NCI-H2107 (cell line): ENCODE measurements around the gene AP5Z1.
"Not testable (repeated sequence)": the region's sequence is repeated elsewhere in the genome, so short reads cannot be mapped to it uniquely, and the experiment has no call there.

Source experiments
- DNase-seq: peaks from one replicate; lab custom pipeline; 2025; lab: John Stamatoyannopoulos, UW

The AP5Z1 gene

GRCh38 chr7:4788627-4789189 lies 13.3 kb downstream of the AP5Z1 start:
- DNase-seq = no peak

GRCh38 chr7:4789194-4790077 lies 14.0 kb downstream of the AP5Z1 start:
- no peak for DNase-seq

- DNase-seq = no peak
These were observed 14.6 kb downstream of the AP5Z1 start for GRCh38 chr7:4790078-4790465.

- no peak for DNase-seq
These were observed 15.1 kb downstream of the AP5Z1 start for GRCh38 chr7:4790516-4790991.

GRCh38 chr7:4791101-4791737 lies 15.8 kb downstream of the AP5Z1 start:
- DNase-seq = no peak

GRCh38 chr7:4791738-4792536 lies 16.5 kb downstream of the AP5Z1 start:
- no peak for DNase-seq

- DNase-seq = no peak
These were observed 17.2 kb downstream of the AP5Z1 start for GRCh38 chr7:4792537-4793126.

- DNase-seq = not testable (repeated sequence)
These were observed 18.1 kb downstream of the AP5Z1 start for GRCh38 chr7:4793385-4793993.

GRCh38 chr7:4794171-4794570 lies 18.7 kb downstream of the AP5Z1 start:
- not testable (repeated sequence) for DNase-seq

GRCh38 chr7:4794591-4795350 lies 19.3 kb downstream of the AP5Z1 start:
- no peak for DNase-seq

- no peak for DNase-seq
These were observed 21.0 kb downstream of the AP5Z1 start for GRCh38 chr7:4796453-4796852.

- no peak for DNase-seq
These were observed 22.7 kb downstream of the AP5Z1 start for GRCh38 chr7:4797858-4798705.

- DNase-seq = no peak
These were observed 23.3 kb downstream of the AP5Z1 start for GRCh38 chr7:4798706-4799235.

- no peak for DNase-seq
These were observed 24.3 kb downstream of the AP5Z1 start for GRCh38 chr7:4799508-4800268.

- no peak for DNase-seq
These were observed 25.1 kb downstream of the AP5Z1 start for GRCh38 chr7:4800487-4800886.

GRCh38 chr7:4800926-4801838 lies 25.8 kb downstream of the AP5Z1 start:
- DNase-seq = no peak

GRCh38 chr7:4801839-4802231 lies 26.4 kb downstream of the AP5Z1 start:
- DNase-seq = no peak
